ENCODE data around the gene KRTAP10-3. TPM values are rescaled to one million over a fixed set of nuclear protein-coding genes. Genes with fewer than 3 reads are reported as not detected.

The KRTAP10-3 gene
- total and polyA plus RNA-seq, 2 of the 13 experiments (the other 11 are each of a cell fraction or from before 2014, with no cell fraction given) = not detected

GRCh38 chr21:44514746-44515358 lies 43.7 kb downstream of the KRTAP10-3 start (continued):
- TF ChIP-seq, protein P1, sequence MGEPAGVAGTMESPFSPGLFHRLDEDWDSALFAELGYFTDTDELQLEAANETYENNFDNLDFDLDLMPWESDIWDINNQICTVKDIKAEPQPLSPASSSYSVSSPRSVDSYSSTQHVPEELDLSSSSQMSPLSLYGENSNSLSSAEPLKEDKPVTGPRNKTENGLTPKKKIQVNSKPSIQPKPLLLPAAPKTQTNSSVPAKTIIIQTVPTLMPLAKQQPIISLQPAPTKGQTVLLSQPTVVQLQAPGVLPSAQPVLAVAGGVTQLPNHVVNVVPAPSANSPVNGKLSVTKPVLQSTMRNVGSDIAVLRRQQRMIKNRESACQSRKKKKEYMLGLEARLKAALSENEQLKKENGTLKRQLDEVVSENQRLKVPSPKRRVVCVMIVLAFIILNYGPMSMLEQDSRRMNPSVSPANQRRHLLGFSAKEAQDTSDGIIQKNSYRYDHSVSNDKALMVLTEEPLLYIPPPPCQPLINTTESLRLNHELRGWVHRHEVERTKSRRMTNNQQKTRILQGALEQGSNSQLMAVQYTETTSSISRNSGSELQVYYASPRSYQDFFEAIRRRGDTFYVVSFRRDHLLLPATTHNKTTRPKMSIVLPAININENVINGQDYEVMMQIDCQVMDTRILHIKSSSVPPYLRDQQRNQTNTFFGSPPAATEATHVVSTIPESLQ (CRISPR knock-in tag; conservative IDR thresholded peaks at IDR 0.05) = no peak
- no peak for TF ChIP-seq PHF21A (CRISPR knock-in tag; IDR thresholded peaks at IDR 0.05)
- TF ChIP-seq SKI (IDR thresholded peaks at IDR 0.05; ENCODE audit: partially characterized antibody) = no peak
- no peak for TF ChIP-seq STAG1 (CRISPR knock-in tag; IDR thresholded peaks at IDR 0.05)
- TF ChIP-seq CBX1 (IDR thresholded peaks at IDR 0.05; ENCODE audit: low read depth) = no peak
- no peak for TF ChIP-seq ZNF484 (CRISPR knock-in tag; IDR thresholded peaks at IDR 0.05; ENCODE audit: borderline replicate concordance, low read depth)
- peak; percentile 69 for TF ChIP-seq FOXA3 (CRISPR knock-in tag; IDR thresholded peaks at IDR 0.05)
- 0 out of 2 replicates have a peak, but pooled peaks have one; percentile 0 for TF ChIP-seq CSRNP1 (CRISPR knock-in tag; IDR thresholded peaks at IDR 0.05)
- TF ChIP-seq SAP130 (CRISPR knock-in tag; IDR thresholded peaks at IDR 0.05; ENCODE audit: low read depth) = no peak
- no peak for TF ChIP-seq BRD4 (CRISPR knock-in tag; IDR thresholded peaks at IDR 0.05)
- TF ChIP-seq IRF1 (CRISPR knock-in tag; IDR thresholded peaks at IDR 0.05; ENCODE audit: low read depth) = no peak
- TF ChIP-seq KLF16 (CRISPR knock-in tag; IDR thresholded peaks at IDR 0.05) = peak in 1 of 2 experiments; percentile 51; a peak in 1 of 4 replicates
- TF ChIP-seq, protein P2, sequence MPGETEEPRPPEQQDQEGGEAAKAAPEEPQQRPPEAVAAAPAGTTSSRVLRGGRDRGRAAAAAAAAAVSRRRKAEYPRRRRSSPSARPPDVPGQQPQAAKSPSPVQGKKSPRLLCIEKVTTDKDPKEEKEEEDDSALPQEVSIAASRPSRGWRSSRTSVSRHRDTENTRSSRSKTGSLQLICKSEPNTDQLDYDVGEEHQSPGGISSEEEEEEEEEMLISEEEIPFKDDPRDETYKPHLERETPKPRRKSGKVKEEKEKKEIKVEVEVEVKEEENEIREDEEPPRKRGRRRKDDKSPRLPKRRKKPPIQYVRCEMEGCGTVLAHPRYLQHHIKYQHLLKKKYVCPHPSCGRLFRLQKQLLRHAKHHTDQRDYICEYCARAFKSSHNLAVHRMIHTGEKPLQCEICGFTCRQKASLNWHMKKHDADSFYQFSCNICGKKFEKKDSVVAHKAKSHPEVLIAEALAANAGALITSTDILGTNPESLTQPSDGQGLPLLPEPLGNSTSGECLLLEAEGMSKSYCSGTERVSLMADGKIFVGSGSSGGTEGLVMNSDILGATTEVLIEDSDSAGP (CRISPR knock-in tag; IDR thresholded peaks at IDR 0.05; ENCODE audit: borderline replicate concordance) = no peak
- no peak for TF ChIP-seq RELA (CRISPR knock-in tag; IDR thresholded peaks at IDR 0.05)
- 0 out of 2 replicates have a peak, but pooled peaks have one; percentile 10 for TF ChIP-seq FOSL2 (CRISPR knock-in tag; IDR thresholded peaks at IDR 0.05)
- 0 out of 2 replicates have a peak, but pooled peaks have one; percentile 14 for TF ChIP-seq MED1 (CRISPR knock-in tag; IDR thresholded peaks at IDR 0.05)
- TF ChIP-seq, protein P3, sequence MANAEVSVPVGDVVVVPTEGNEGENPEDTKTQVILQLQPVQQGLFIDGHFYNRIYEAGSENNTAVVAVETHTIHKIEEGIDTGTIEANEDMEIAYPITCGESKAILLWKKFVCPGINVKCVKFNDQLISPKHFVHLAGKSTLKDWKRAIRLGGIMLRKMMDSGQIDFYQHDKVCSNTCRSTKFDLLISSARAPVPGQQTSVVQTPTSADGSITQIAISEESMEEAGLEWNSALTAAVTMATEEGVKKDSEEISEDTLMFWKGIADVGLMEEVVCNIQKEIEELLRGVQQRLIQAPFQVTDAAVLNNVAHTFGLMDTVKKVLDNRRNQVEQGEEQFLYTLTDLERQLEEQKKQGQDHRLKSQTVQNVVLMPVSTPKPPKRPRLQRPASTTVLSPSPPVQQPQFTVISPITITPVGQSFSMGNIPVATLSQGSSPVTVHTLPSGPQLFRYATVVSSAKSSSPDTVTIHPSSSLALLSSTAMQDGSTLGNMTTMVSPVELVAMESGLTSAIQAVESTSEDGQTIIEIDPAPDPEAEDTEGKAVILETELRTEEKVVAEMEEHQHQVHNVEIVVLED (CRISPR knock-in tag; IDR thresholded peaks at IDR 0.05; ENCODE audit: borderline replicate concordance) = no peak
- TF ChIP-seq ZNF281 (CRISPR knock-in tag; IDR thresholded peaks at IDR 0.05; ENCODE audit: borderline replicate concordance) = no peak; the same call in 1 of the 2 replicates
- TF ChIP-seq RFX1 (IDR thresholded peaks at IDR 0.05) = no peak
